Natural killer cell (primary cell): ENCODE data around the gene CD37. TPM values are rescaled to one million over a fixed set of nuclear protein-coding genes. Genes with fewer than 3 reads are reported as not detected.
A peak's percentile ranks its signal among the peaks of the same experiment; 100 is the strongest.
"Not testable (repeated sequence)": the region's sequence is repeated elsewhere in the genome, so short reads cannot be mapped to it uniquely, and the experiment has no call there.

Source experiments
- ATAC-seq, 3 donors: fragments of 150-1000 bp in 2 of 3; fragments of 200-7000 bp in 1 of 3; cut with Tn5 transposase; 1 replicate in 1 of 3; 2 replicates in 2 of 3; pipeline ENCODE4 v1.10.0; 2021; ENCODE audit warnings: mild to moderate bottlenecking in 2 of 3, moderate library complexity in 2 of 3
- DNase-seq, 2 donors: peaks; one replicate each; pipeline versions ENCODE4 v3.0.0 to v3.0.0-alpha.2; 2013 to 2021; ENCODE audit warnings: mixed read lengths in 1 of 2
- H3K27ac ChIP-seq: one replicate; pipeline ENCODE4 v1.5.1; 2013; ENCODE audit warnings: mild to moderate bottlenecking, low read length
- H3K27me3 ChIP-seq: one replicate; pipeline ENCODE4 v1.6.1; 2013; ENCODE audit warnings: low read length; ENCODE audit not compliant: control insufficient read depth, insufficient read depth
- H3K36me3 ChIP-seq: one replicate; pipeline ENCODE4 v1.6.1; 2013; ENCODE audit warnings: low read length; ENCODE audit not compliant: control insufficient read depth, insufficient read depth
- H3K4me1 ChIP-seq: one replicate; pipeline ENCODE4 v1.6.1; 2013; ENCODE audit warnings: low read length; ENCODE audit not compliant: control insufficient read depth, insufficient read depth
- H3K4me3 ChIP-seq: one replicate; pipeline ENCODE4 v1.5.1; 2013; ENCODE audit warnings: low read length
- H3K9me3 ChIP-seq: one replicate; pipeline ENCODE4 v1.6.1; 2013; ENCODE audit warnings: low read length; ENCODE audit not compliant: control insufficient read depth, insufficient read depth
- H3K27ac Mint-ChIP-seq, 2 donors: one replicate each; pipeline ENCODE4 v1.8.0; 2022; ENCODE audit warnings: mild to moderate bottlenecking in 2 of 2, mixed read lengths in 2 of 2, moderate library complexity in 1 of 2
- H3K27me3 Mint-ChIP-seq, 2 donors: one replicate each; pipeline ENCODE4 v1.8.0; 2022; ENCODE audit warnings: low read depth in 2 of 2, mixed read lengths in 2 of 2
- H3K36me3 Mint-ChIP-seq: one replicate; pipeline ENCODE4 v1.8.0; 2022; ENCODE audit warnings: mixed read lengths
- H3K4me1 Mint-ChIP-seq, 2 donors: one replicate each; pipeline ENCODE4 v1.8.0; 2022; ENCODE audit warnings: mixed read lengths in 2 of 2
- H3K4me3 Mint-ChIP-seq: one replicate; pipeline ENCODE4 v1.8.0; 2022; ENCODE audit warnings: mild to moderate bottlenecking, moderate library complexity, mixed read lengths
- H3K9me3 Mint-ChIP-seq, 2 donors: one replicate each; pipeline ENCODE4 v1.8.0; 2022; ENCODE audit warnings: mixed read lengths in 2 of 2
- CTCF ChIP-seq: fragments of 200-600 bp; IDR thresholded peaks from one replicate; pipeline ENCODE4 v1.8.0; 2022; ENCODE audit warnings: antibody characterized with exemption
- WGBS: methylation state at CpG from one replicate; pipeline ENCODE4 v1.1.7; 2013; ENCODE audit warnings: missing lambda C conversion rate; ENCODE audit not compliant: insufficient coverage; 5-methylcytosine and 5-hydroxymethylcytosine counted together
- intact Hi-C: fragments of 100-400 bp; cut with micrococcal nuclease; formaldehyde crosslinking; loops from one replicate; pipeline ENCODE4 v1.14.2; 2022
- total RNA-seq, 4 donors: library from RNA; stranded (reverse); fragments of 120-200 nt in 1 of 4; gene quantifications; one replicate each; pipeline versions ENCODE4 v1.2.3 to v1.2.4, GENCODE V29; 2013 to 2022

CD37 gene
- total RNA-seq, 3 donors from 2014 or later (not counting 1 experiment from before 2014, with no cell fraction given), result 322 to 392 (median 359) TPM

GRCh38 chr19:49301165-49301865 is 33.9 kb upstream of the CD37 start:
- Histone ChIP-seq H3K36me3 (no peaks in the 10 kb centered on the region), H3K4me1 (peaks cover 10% of the 10 kb centered on the region), H3K27me3 (no peaks in the 10 kb centered on the region), H3K27ac (no peak overlapping the region), H3K4me3 (no peak overlapping the region), H3K9me3 (no peaks in the 10 kb centered on the region)
- H3K36me3 Mint-ChIP-seq, result peaks cover 7% of the 10 kb centered on the region
- H3K4me3 Mint-ChIP-seq, result no peak overlapping the region
- no peak overlapping the region for H3K27ac Mint-ChIP-seq
- peaks cover 0 to 9% of the 10 kb centered on the region in 2 donors for H3K4me1 Mint-ChIP-seq
- ATAC-seq (peak; percentile 89 to 100 (median 92)), DNase-seq (peak; percentile 78 to 88)
- TF ChIP-seq CTCF, result peak; percentile 89
- H3K27me3 Mint-ChIP-seq, result no peaks in the 10 kb centered on the region
- H3K9me3 Mint-ChIP-seq, result no peaks in the 10 kb centered on the region
- intact Hi-C loops, result loop anchor here (5.0 kb wide), 1 partner anchor 36 kb away; the partner anchor contains the start of gene CD37
- 27% methylated on average over 8 of the region's 8 CpGs for WGBS

- Mint-ChIP-seq H3K27ac (no peak overlapping the region), H3K27me3 (no peaks in the 10 kb centered on the region), H3K36me3 (peaks cover 7% of the 10 kb centered on the region), H3K4me3 (no peak overlapping the region), H3K4me1 (peaks cover 0 to 9% of the 10 kb centered on the region in 2 donors), H3K9me3 (no peaks in the 10 kb centered on the region)
- DNase-seq, result no peak
- no peak overlapping the region for H3K27ac ChIP-seq
- no peaks in the 10 kb centered on the region for H3K27me3 ChIP-seq
- TF ChIP-seq CTCF, result no peak
- intact Hi-C loops, result loop anchor here (5.0 kb wide), 1 partner anchor 35 kb away; the partner anchor contains the start of gene CD37
- H3K9me3 ChIP-seq, result no peaks in the 10 kb centered on the region
- no peak for ATAC-seq
- H3K4me1 ChIP-seq, result peaks cover 10% of the 10 kb centered on the region
- no peaks in the 10 kb centered on the region for H3K36me3 ChIP-seq
- 88% methylated on average over 5 of the region's 5 CpGs for WGBS
- no peak overlapping the region for H3K4me3 ChIP-seq
Measured at GRCh38 chr19:49301866-49302252, 33.3 kb upstream of the CD37 start.

GRCh38 chr19:49306734-49307133 is 28.5 kb upstream of the CD37 start:
- H3K9me3 ChIP-seq, intact Hi-C loops, DNase-seq, H3K27me3 ChIP-seq, H3K9me3 Mint-ChIP-seq, H3K4me1 ChIP-seq, H3K4me1 Mint-ChIP-seq, H3K4me3 Mint-ChIP-seq, H3K27ac Mint-ChIP-seq, H3K27ac ChIP-seq, ATAC-seq, H3K4me3 ChIP-seq, H3K27me3 Mint-ChIP-seq: not testable (repeated sequence)
- peaks cover 18% of the 10 kb centered on the region for H3K36me3 Mint-ChIP-seq
- peaks cover 12% of the 10 kb centered on the region for H3K36me3 ChIP-seq
- WGBS, result 91% methylated on average over 1 of the region's 7 CpGs

- H3K27ac Mint-ChIP-seq, result no peak overlapping the region
- DNase-seq (no peak), ATAC-seq (no peak)
- H3K4me3 Mint-ChIP-seq, result no peak overlapping the region
- H3K9me3 ChIP-seq, result no peaks in the 10 kb centered on the region
- H3K4me1 ChIP-seq, result peaks cover 3% of the 10 kb centered on the region
- WGBS, result 92% methylated on average over 6 of the region's 6 CpGs
- no peak overlapping the region for H3K27ac ChIP-seq
- no peaks in the 10 kb centered on the region for H3K27me3 Mint-ChIP-seq
- peaks cover 12% of the 10 kb centered on the region for H3K36me3 ChIP-seq
- no peaks in the 10 kb centered on the region for H3K9me3 Mint-ChIP-seq
- no peak for TF ChIP-seq CTCF
- H3K36me3 Mint-ChIP-seq, result peaks cover 11% of the 10 kb centered on the region
- no peaks in the 10 kb centered on the region for H3K27me3 ChIP-seq
- intact Hi-C loops, result no loop called here
- H3K4me3 ChIP-seq, result no peak overlapping the region
- no peaks in the 10 kb centered on the region for H3K4me1 Mint-ChIP-seq
Measured at GRCh38 chr19:49309087-49309486, 26.1 kb upstream of the CD37 start.
